Osteoblast (primary cell): Measurements from ENCODE around the gene TPPP3. TPM values are rescaled to one million over a fixed set of nuclear protein-coding genes. Genes with fewer than 3 reads are reported as not detected.

Source experiments
- DNase-seq: peaks from one replicate; pipeline ENCODE4 v3.0.0; 2011; ENCODE audit warnings: low spot score, mixed read lengths; ENCODE audit not compliant: insufficient read length; ENCODE audit errors: missing footprints
- H2AFZ ChIP-seq: 2 replicates; pipeline ENCODE4 v1.6.0; 2011; ENCODE audit warnings: mild to moderate bottlenecking, low read length
- H3K27ac ChIP-seq: 2 replicates; pipeline ENCODE4 v1.5.1; 2011; ENCODE audit warnings: mild to moderate bottlenecking, low read depth, low read length, moderate library complexity
- H3K27me3 ChIP-seq: 2 replicates; pipeline ENCODE4 v1.6.0; 2012; ENCODE audit warnings: mild to moderate bottlenecking, control low read depth, inconsistent platforms, low read length, moderate library complexity; ENCODE audit not compliant: insufficient read depth
- H3K36me3 ChIP-seq: 2 replicates; pipeline ENCODE4 v1.5.1; 2011; ENCODE audit warnings: mild to moderate bottlenecking, low read length, control low read depth, moderate library complexity; ENCODE audit not compliant: insufficient read depth
- H3K4me1 ChIP-seq: 2 replicates; pipeline ENCODE4 v1.5.1; 2011; ENCODE audit warnings: mild to moderate bottlenecking, low read length, control low read depth, moderate library complexity; ENCODE audit not compliant: insufficient read depth
- H3K4me2 ChIP-seq: 2 replicates; pipeline ENCODE4 v1.6.0; 2011; ENCODE audit warnings: mild to moderate bottlenecking, low read length; ENCODE audit not compliant: insufficient read depth
- H3K4me3 ChIP-seq: fragments of 200-600 bp; sonication (generic); 3 replicates; pipeline ENCODE4 v1.5.1; 2012; ENCODE audit warnings: mild to moderate bottlenecking, low read length, inconsistent platforms; ENCODE audit not compliant: insufficient read depth
- H3K79me2 ChIP-seq: 2 replicates; pipeline ENCODE4 v1.6.0; 2012; ENCODE audit warnings: mild to moderate bottlenecking, low read length, control low read depth, inconsistent platforms; ENCODE audit not compliant: insufficient read depth
- H3K9me3 ChIP-seq: 2 replicates; pipeline ENCODE4 v1.5.1; 2011; ENCODE audit warnings: low read depth, low read length, control low read depth
- H4K20me1 ChIP-seq: 2 replicates; pipeline ENCODE4 v1.6.0; 2012; ENCODE audit warnings: mild to moderate bottlenecking, low read length, control low read depth; ENCODE audit not compliant: insufficient read depth
- CTCF ChIP-seq: IDR thresholded peaks from 2 replicates; pipeline ENCODE4 v1.5.1; 2011; ENCODE audit warnings: mild to moderate bottlenecking, low read depth, low read length, moderate library complexity; ENCODE audit errors: extremely low read depth
- total RNA-seq: library from RNA; depleted of rRNA; stranded (reverse); fragments of >200 nt; gene quantifications from 2 replicates; pipeline ENCODE4 v1.2.3, GENCODE V29; 2012

The TPPP3 gene
- total RNA-seq, 1 donor = 0.72 TPM

DNA sequence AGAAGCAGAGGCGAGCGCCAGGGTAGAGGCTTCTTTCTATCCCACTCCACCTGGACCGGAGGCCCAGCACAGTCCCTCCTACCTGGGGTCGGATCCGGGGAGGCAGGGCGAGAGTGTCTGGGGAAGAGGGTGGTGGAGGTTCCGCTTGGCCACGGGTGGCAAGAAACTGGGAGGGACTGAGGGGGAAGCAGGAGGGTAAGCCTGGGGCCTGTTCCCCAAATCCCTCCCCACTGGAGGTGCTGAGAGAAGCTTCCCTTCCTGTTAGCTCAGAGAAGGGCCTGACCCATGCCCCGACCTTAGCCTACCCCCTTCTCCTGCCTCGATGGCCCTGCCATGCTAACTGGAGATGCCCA lies 1.8 kb upstream of the TPPP3 start:
- Histone ChIP-seq H3K36me3 (no peaks in the 10 kb centered on the region), H4K20me1 (peaks cover 4% of the 10 kb centered on the region), H3K27ac (no peak overlapping the region), H3K27me3 (peaks cover 19% of the 10 kb centered on the region), H2AFZ (no peak overlapping the region), H3K4me1 (peaks cover 19% of the 10 kb centered on the region), H3K9me3 (no peaks in the 10 kb centered on the region), H3K4me3 (no peak overlapping the region), H3K79me2 (no peaks in the 10 kb centered on the region), H3K4me2 (no peak overlapping the region)
- TF ChIP-seq CTCF = no peak
- peak; percentile 68 for DNase-seq

DNA sequence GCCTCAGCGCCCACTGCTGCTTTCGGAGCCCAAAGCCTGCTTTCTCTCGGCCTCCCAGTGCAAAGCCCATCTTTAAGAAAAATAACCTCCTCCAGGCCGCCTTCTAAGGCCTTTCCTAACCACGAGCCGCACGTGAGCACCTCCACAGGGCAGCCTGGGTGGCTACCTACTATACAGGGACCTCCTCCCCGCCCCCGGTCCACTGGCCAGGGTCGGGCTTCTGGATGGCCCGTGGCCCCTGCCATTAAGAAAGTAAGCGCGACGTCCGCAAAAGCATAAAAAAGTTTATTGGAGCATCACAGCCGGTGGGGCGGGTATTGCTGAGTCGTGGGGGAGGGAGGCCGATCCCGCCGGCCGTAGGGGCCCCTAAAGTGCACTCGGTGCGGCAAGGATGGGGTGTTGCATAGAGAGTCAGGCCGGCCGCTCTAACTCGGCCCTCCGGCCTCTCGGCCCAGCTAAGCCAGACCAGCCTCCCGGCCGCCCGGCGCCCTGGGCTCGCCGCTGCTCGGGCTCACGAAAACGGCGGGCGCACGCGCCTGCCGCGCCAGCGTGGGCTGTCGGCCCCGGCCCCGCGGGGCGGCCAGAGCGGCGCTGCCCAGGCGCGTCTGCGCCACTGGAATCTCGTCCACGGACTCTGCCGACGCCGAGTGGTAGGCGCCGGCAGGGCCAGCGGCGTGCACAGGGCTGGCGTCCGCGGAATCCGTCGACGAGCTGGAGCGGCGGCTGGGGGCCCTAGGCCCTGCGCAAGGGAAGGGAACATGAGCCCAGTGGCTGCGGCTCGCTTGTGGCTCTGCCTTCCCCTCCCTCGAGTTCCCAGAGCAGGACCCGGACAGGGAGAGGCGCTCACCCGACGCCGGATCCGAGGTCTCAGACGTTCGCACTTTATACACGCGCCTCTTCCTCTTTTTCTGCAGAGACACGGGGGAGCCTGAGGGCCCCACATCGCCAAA lies 1.1 kb upstream of the TPPP3 start:
- peaks cover 4% of the 10 kb centered on the region for H4K20me1 ChIP-seq
- H3K4me1 ChIP-seq = peaks cover 19% of the 10 kb centered on the region
- H3K27me3 ChIP-seq = peaks cover 19% of the 10 kb centered on the region
- H3K79me2 ChIP-seq = no peaks in the 10 kb centered on the region
- no peak overlapping the region for H3K27ac ChIP-seq
- DNase-seq = peak; percentile 72
- peak overlapping the region; percentile 64 for H3K4me2 ChIP-seq
- no peak for TF ChIP-seq CTCF
- no peaks in the 10 kb centered on the region for H3K36me3 ChIP-seq
- H3K9me3 ChIP-seq = no peaks in the 10 kb centered on the region
- H2AFZ ChIP-seq = no peak overlapping the region
- no peak overlapping the region for H3K4me3 ChIP-seq

DNA sequence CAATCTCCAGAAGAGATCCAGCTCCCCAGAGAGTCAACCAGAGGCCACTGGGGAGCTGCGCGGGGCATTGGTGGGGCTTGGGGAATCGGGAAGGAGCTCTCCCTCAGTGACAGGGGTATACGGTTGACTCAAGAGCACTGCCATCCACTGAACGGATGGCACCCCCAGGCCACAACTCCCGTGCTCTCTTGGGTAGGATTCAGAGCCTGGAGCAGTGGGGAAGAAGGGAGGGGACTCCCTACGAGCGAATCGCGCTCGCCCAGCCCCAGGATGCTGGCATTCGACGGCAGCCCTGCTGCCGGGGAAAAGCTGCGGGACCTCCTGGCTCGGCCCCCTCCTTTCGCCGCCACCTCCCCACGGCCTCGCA lies 473 bp upstream of the TPPP3 start:
- H3K27ac ChIP-seq = no peak overlapping the region
- DNase-seq = no peak

More for the DNA sequence above, 473 bp upstream of the TPPP3 start:
- Histone ChIP-seq H3K36me3 (no peaks in the 10 kb centered on the region), H3K27me3 (peaks cover 19% of the 10 kb centered on the region), H3K9me3 (no peaks in the 10 kb centered on the region), H4K20me1 (peaks cover 4% of the 10 kb centered on the region), H3K4me1 (peaks cover 19% of the 10 kb centered on the region), H3K79me2 (no peaks in the 10 kb centered on the region), H2AFZ (peak overlapping the region; percentile 50), H3K4me2 (peak overlapping the region; percentile 64), H3K4me3 (peak overlapping the region; percentile 61)
- TF ChIP-seq CTCF = no peak
